Activated B cell treated with CpG ODN at 0.5 μM for 24 hours (primary cell): Measurements from ENCODE around the gene PPL. TPM values are rescaled to one million over a fixed set of nuclear protein-coding genes. Genes with fewer than 3 reads are reported as not detected.
A peak's percentile ranks its signal among the peaks of the same experiment; 100 is the strongest.

Experiments used
- ATAC-seq: fragments of 200-7000 bp; cut with Tn5 transposase; one replicate; pipeline ENCODE4 v1.10.0; 2021; ENCODE audit warnings: low read depth, mild to moderate bottlenecking, moderate library complexity
- CTCF ChIA-PET: fragments of 350-600 bp; sonication (Branson Sonifier 250); formaldehyde crosslinking; loops from one replicate; lab custom pipeline; 2021; ENCODE audit warnings: antibody characterized with exemption; lab: Charles Lee
- POLR2A ChIA-PET: fragments of 350-600 bp; sonication (Branson Sonifier 250); formaldehyde crosslinking; loops from one replicate; lab custom pipeline; 2021; ENCODE audit warnings: antibody characterized with exemption; lab: Charles Lee
- DNase-seq: peaks from one replicate; pipeline ENCODE4 v3.0.0; 2022
- H3K27ac Mint-ChIP-seq: one replicate; pipeline ENCODE4 v1.8.0; 2020; ENCODE audit warnings: mixed read lengths
- H3K27me3 Mint-ChIP-seq: one replicate; pipeline ENCODE4 v1.8.0; 2021; ENCODE audit warnings: mixed read lengths
- H3K36me3 Mint-ChIP-seq: one replicate; pipeline ENCODE4 v1.8.0; 2021; ENCODE audit warnings: low read depth, mixed read lengths
- H3K4me1 Mint-ChIP-seq: one replicate; pipeline ENCODE4 v1.8.0; 2021; ENCODE audit warnings: mixed read lengths
- H3K4me3 Mint-ChIP-seq: one replicate; pipeline ENCODE4 v1.8.0; 2020; ENCODE audit warnings: mild to moderate bottlenecking, mixed read lengths
- H3K9me3 Mint-ChIP-seq: one replicate; pipeline ENCODE4 v1.8.0; 2020; ENCODE audit warnings: mixed read lengths
- intact Hi-C: fragments of 100-400 bp; cut with micrococcal nuclease; formaldehyde crosslinking; loops from one replicate; pipeline ENCODE4 v1.15.1; 2024
- total RNA-seq: library from RNA; stranded (reverse); gene quantifications from 2 replicates; pipeline ENCODE4 v1.2.3, GENCODE V29; 2022
- TF ChIP-seq, protein P1 (sequence below): fragments of 200-600 bp; IDR thresholded peaks from one replicate; pipeline ENCODE4 v1.8.0; 2022; ENCODE audit warnings: antibody characterized with exemption, mild to moderate bottlenecking

PPL gene
- total RNA-seq, 1 donor from 2014 or later = 0.04 TPM

DNA sequence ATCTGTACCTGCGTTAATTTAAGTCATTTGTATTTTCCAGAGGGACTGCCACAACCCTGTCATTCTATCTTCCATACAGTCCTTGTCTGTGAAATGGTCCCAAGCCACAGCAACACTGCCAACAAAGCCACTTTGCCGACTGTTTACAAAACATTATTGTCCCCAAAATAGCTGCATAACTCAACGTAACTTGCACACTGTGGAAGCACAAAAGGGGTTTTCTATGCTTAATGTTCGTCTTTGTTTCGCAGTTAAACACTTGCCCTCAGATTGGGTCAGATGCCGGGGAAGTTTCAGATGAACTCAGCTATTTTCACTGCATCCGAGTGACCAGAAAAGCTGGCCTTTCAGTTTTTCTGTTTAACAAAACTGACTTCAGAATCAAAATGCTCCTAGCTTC lies 25.8 kb upstream of the PPL start:
- no peak for DNase-seq
- Mint-ChIP-seq H3K4me3 (no peak overlapping the region), H3K27me3 (peaks cover 30% of the 10 kb centered on the region), H3K4me1 (peaks cover 7% of the 10 kb centered on the region), H3K27ac (no peak overlapping the region), H3K36me3 (no peaks in the 10 kb centered on the region), H3K9me3 (no peaks in the 10 kb centered on the region)
- intact Hi-C loops = no loop called here
- no peak for ATAC-seq
- CTCF ChIA-PET = no interaction called here
- TF ChIP-seq, protein P1, sequence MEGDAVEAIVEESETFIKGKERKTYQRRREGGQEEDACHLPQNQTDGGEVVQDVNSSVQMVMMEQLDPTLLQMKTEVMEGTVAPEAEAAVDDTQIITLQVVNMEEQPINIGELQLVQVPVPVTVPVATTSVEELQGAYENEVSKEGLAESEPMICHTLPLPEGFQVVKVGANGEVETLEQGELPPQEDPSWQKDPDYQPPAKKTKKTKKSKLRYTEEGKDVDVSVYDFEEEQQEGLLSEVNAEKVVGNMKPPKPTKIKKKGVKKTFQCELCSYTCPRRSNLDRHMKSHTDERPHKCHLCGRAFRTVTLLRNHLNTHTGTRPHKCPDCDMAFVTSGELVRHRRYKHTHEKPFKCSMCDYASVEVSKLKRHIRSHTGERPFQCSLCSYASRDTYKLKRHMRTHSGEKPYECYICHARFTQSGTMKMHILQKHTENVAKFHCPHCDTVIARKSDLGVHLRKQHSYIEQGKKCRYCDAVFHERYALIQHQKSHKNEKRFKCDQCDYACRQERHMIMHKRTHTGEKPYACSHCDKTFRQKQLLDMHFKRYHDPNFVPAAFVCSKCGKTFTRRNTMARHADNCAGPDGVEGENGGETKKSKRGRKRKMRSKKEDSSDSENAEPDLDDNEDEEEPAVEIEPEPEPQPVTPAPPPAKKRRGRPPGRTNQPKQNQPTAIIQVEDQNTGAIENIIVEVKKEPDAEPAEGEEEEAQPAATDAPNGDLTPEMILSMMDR = no peak
- POLR2A ChIA-PET = interaction anchor here (0.7 kb wide), 1 partner anchor 666 kb away, joined by 4 read pairs; no protein-coding TSS in a partner anchor

DNA sequence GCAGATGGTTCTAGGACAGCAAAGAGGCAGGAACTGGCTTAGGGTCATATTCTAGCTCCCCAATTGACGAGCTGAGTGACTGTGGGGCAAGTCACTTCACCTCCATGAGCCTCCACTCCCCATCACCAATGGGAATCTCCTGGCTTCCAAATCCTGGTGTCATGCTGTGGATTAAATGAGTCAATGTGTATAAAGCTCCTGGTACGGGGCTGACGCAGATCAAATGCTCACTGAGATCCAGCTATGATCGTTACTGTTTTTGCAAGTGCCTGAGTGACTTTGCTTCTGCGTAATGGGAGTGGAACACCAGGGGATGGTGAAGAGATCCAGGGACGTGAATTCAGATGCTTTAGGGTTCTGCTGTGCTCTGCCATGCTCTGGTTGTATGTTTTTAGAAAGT lies 23.6 kb upstream of the PPL start:
- intact Hi-C loops = no loop called here
- TF ChIP-seq, protein P1 = no peak
- Mint-ChIP-seq H3K36me3 (no peaks in the 10 kb centered on the region), H3K27ac (no peak overlapping the region), H3K9me3 (no peaks in the 10 kb centered on the region), H3K4me3 (no peak overlapping the region), H3K4me1 (peaks cover 13% of the 10 kb centered on the region), H3K27me3 (peaks cover 41% of the 10 kb centered on the region)
- DNase-seq (no peak), ATAC-seq (no peak)
- ChIA-PET CTCF (no interaction called here), POLR2A (no interaction called here)

GRCh38 chr16:4958510-4959438 lies 21.8 kb upstream of the PPL start:
- H3K9me3 Mint-ChIP-seq = no peaks in the 10 kb centered on the region
- H3K4me3 Mint-ChIP-seq = no peak overlapping the region
- POLR2A ChIA-PET = interaction anchor here (0.6 kb wide), 1 partner anchor 120 kb away, joined by 3 read pairs; no protein-coding TSS in a partner anchor
- no peak for DNase-seq
- intact Hi-C loops = loop anchor here (1.0 to 5.0 kb wide), 5 partner anchors 18 to 651 kb away; partner anchors contain the start of genes CORO7 and NAGPA
- ATAC-seq = no peak
- TF ChIP-seq, protein P1 = no peak
- no peak overlapping the region for H3K27ac Mint-ChIP-seq
- CTCF ChIA-PET = interaction anchor here (1.2 kb wide), 1 partner anchor 17 kb away, joined by 3 read pairs; no protein-coding TSS in a partner anchor
- no peaks in the 10 kb centered on the region for H3K36me3 Mint-ChIP-seq
- H3K27me3 Mint-ChIP-seq = peaks cover 50% of the 10 kb centered on the region
- peaks cover 13% of the 10 kb centered on the region for H3K4me1 Mint-ChIP-seq

- ChIA-PET CTCF (interaction anchor here (1.2 kb wide), 1 partner anchor 16 kb away, joined by 3 read pairs; no protein-coding TSS in a partner anchor), POLR2A (no interaction called here)
- H3K27ac Mint-ChIP-seq = no peak within 1 kb of the TSS
- peaks cover 54% of the 10 kb centered on the region for H3K27me3 Mint-ChIP-seq
- peaks cover 13% of the 10 kb centered on the region for H3K4me1 Mint-ChIP-seq
- TF ChIP-seq, protein P1 = no peak
- peak within 1 kb of the TSS; percentile 75 for H3K4me3 Mint-ChIP-seq
- ATAC-seq (peak; percentile 95), DNase-seq (peak; percentile 63)
- H3K9me3 Mint-ChIP-seq = no peaks in the 10 kb centered on the region
- intact Hi-C loops = loop anchor here (1.0 to 5.0 kb wide), 8 partner anchors 19 to 651 kb away; partner anchors contain the start of genes CORO7, GLYR1, MGRN1 and NAGPA
- H3K36me3 Mint-ChIP-seq = no peaks in the 10 kb centered on the region
Observed at GRCh38 chr16:4957720-4958509, 21.0 kb upstream of the PPL start, which contains the start of gene SEC14L5. Gene SEC14L5, plus strand, starts transcription at chr16:4958330. Its CDS starts 994 bp downstream, at chr16:4959324.
